Endothelial cell (in vitro differentiated cells): ENCODE measurements around the gene PEPD. TPM values are rescaled to one million over a fixed set of nuclear protein-coding genes. Genes with fewer than 3 reads are reported as not detected.

Source experiments
- DNase-seq: peaks from one replicate; pipeline ENCODE4 v3.0.0; 2021; ENCODE audit warnings: low spot score
- H3K27ac Mint-ChIP-seq: one replicate; pipeline ENCODE4 v1.8.0; 2021; ENCODE audit warnings: mixed read lengths, inconsistent platforms; ENCODE audit not compliant: unreplicated experiment
- H3K27me3 Mint-ChIP-seq: one replicate; pipeline ENCODE4 v1.8.0; 2021; ENCODE audit warnings: mild to moderate bottlenecking, moderate library complexity, mixed read lengths, inconsistent platforms; ENCODE audit not compliant: unreplicated experiment
- H3K36me3 Mint-ChIP-seq: one replicate; pipeline ENCODE4 v1.8.0; 2021; ENCODE audit warnings: mild to moderate bottlenecking, low read depth, mixed read lengths, inconsistent platforms; ENCODE audit not compliant: unreplicated experiment
- H3K4me1 Mint-ChIP-seq: one replicate; pipeline ENCODE4 v1.8.0; 2021; ENCODE audit warnings: mild to moderate bottlenecking, mixed read lengths, inconsistent platforms; ENCODE audit not compliant: unreplicated experiment
- H3K4me3 Mint-ChIP-seq: one replicate; pipeline ENCODE4 v1.8.0; 2021; ENCODE audit warnings: mild to moderate bottlenecking, mixed read lengths, inconsistent platforms; ENCODE audit not compliant: unreplicated experiment
- H3K9me3 Mint-ChIP-seq: one replicate; pipeline ENCODE4 v1.8.0; 2021; ENCODE audit warnings: mixed read lengths, inconsistent platforms; ENCODE audit not compliant: unreplicated experiment
- CTCF ChIP-seq: fragments of 200-600 bp; sonication (generic); IDR thresholded peaks from one replicate; pipeline ENCODE4 v1.5.0; 2021; ENCODE audit warnings: antibody characterized with exemption; ENCODE audit not compliant: unreplicated experiment
- total RNA-seq: library from RNA; stranded (reverse); fragmentation: NEBNext Ultra II Directional; extraction: Animal tissue kit (Norgen Biotek cat#: 25700); gene quantifications from one replicate; pipeline ENCODE4 v1.2.1, GENCODE V29; 2021; ENCODE audit not compliant: unreplicated experiment

The PEPD gene
- total RNA-seq, 1 donor from 2014 or later, result 40.5 TPM

GRCh38 chr19:33346665-33347064, 174.9 kb downstream of the PEPD start:
- no peaks in the 10 kb centered on the region for H3K36me3 Mint-ChIP-seq
- H3K27ac Mint-ChIP-seq, result no peak overlapping the region
- no peak overlapping the region for H3K4me3 Mint-ChIP-seq
- H3K27me3 Mint-ChIP-seq, result peaks cover under 1% of the 10 kb centered on the region
- DNase-seq, result no peak
- TF ChIP-seq CTCF, result no peak
- peaks cover 2% of the 10 kb centered on the region for H3K4me1 Mint-ChIP-seq
- no peaks in the 10 kb centered on the region for H3K9me3 Mint-ChIP-seq

GRCh38 chr19:33345163-33345562, 176.4 kb downstream of the PEPD start:
- peaks cover 2% of the 10 kb centered on the region for H3K4me1 Mint-ChIP-seq
- no peak for DNase-seq
- TF ChIP-seq CTCF, result no peak
- H3K4me3 Mint-ChIP-seq, result no peak overlapping the region
- H3K27ac Mint-ChIP-seq, result no peak overlapping the region
- H3K36me3 Mint-ChIP-seq, result no peaks in the 10 kb centered on the region
- H3K27me3 Mint-ChIP-seq, result peaks cover 2% of the 10 kb centered on the region
- no peaks in the 10 kb centered on the region for H3K9me3 Mint-ChIP-seq

GRCh38 chr19:33344573-33344925, 177.0 kb downstream of the PEPD start:
- peaks cover 2% of the 10 kb centered on the region for H3K4me1 Mint-ChIP-seq
- no peak for TF ChIP-seq CTCF
- no peak overlapping the region for H3K4me3 Mint-ChIP-seq
- H3K9me3 Mint-ChIP-seq, result no peaks in the 10 kb centered on the region
- no peak for DNase-seq
- no peaks in the 10 kb centered on the region for H3K36me3 Mint-ChIP-seq
- peaks cover 2% of the 10 kb centered on the region for H3K27me3 Mint-ChIP-seq
- peak overlapping the region; percentile 12 for H3K27ac Mint-ChIP-seq

- H3K9me3 Mint-ChIP-seq, result no peaks in the 10 kb centered on the region
- H3K27ac Mint-ChIP-seq, result peak overlapping the region; percentile 12
- peaks cover 2% of the 10 kb centered on the region for H3K27me3 Mint-ChIP-seq
- H3K4me1 Mint-ChIP-seq, result peaks cover 2% of the 10 kb centered on the region
- H3K4me3 Mint-ChIP-seq, result no peak overlapping the region
- no peaks in the 10 kb centered on the region for H3K36me3 Mint-ChIP-seq
- no peak for TF ChIP-seq CTCF
- peak; percentile 15 for DNase-seq
Measured at GRCh38 chr19:33343859-33344572, 177.6 kb downstream of the PEPD start.

GRCh38 chr19:33343301-33343700, 178.3 kb downstream of the PEPD start:
- no peak for DNase-seq
- Mint-ChIP-seq H3K27me3 (peaks cover 4% of the 10 kb centered on the region), H3K9me3 (no peaks in the 10 kb centered on the region), H3K4me1 (peaks cover 2% of the 10 kb centered on the region), H3K36me3 (no peaks in the 10 kb centered on the region), H3K4me3 (no peak overlapping the region), H3K27ac (no peak overlapping the region)
- TF ChIP-seq CTCF, result no peak
